Heart right ventricle (tissue), 16 donors: ENCODE results near the gene SERPINA9. TPM values are rescaled to one million over a fixed set of nuclear protein-coding genes. Genes with fewer than 3 reads are reported as not detected.

ENCODE experiments used
- ATAC-seq, 8 donors: fragments of 200-7000 bp; cut with Tn5 transposase; one replicate each; pipeline ENCODE4 v1.9.1; 2020; ENCODE audit warnings: mild to moderate bottlenecking in 8 of 8, moderate library complexity in 8 of 8, moderate number of reproducible peaks in 1 of 8
- DNase-seq, 2 donors: peaks; one replicate each; pipeline ENCODE4 v3.0.0-alpha.2; 2020
- H3K27ac ChIP-seq, 10 donors: fragments of 200-600 bp; sonication (generic) in 2 of 10; one replicate each; pipeline versions ENCODE4 v1.5.0 to v1.8.0; 2020 to 2022; ENCODE audit warnings: mild to moderate bottlenecking in 3 of 10
- H3K27me3 ChIP-seq, 7 donors: fragments of 200-600 bp; one replicate each; pipeline ENCODE4 v1.8.0; 2021 to 2022; ENCODE audit warnings: mild to moderate bottlenecking in 2 of 7
- H3K36me3 ChIP-seq, 9 donors: fragments of 200-600 bp; sonication (generic) in 1 of 9; one replicate each; pipeline versions ENCODE4 v1.5.0 to v1.8.0; 2020 to 2022; ENCODE audit warnings: mild to moderate bottlenecking in 2 of 9
- H3K4me1 ChIP-seq, 9 donors: fragments of 200-600 bp; sonication (generic) in 1 of 9; one replicate each; pipeline versions ENCODE4 v1.5.0 to v1.8.0; 2020 to 2022; ENCODE audit warnings: mild to moderate bottlenecking in 4 of 9
- H3K4me3 ChIP-seq, 10 donors: fragments of 200-600 bp; sonication (generic) in 2 of 10; one replicate each; pipeline versions ENCODE4 v1.5.0 to v1.8.0; 2020 to 2022; ENCODE audit warnings: mild to moderate bottlenecking in 7 of 10, moderate library complexity in 2 of 10
- H3K9me3 ChIP-seq, 11 donors: fragments of 200-600 bp in 10 of 11; sonication (generic) in 2 of 11; one replicate each; pipeline versions ENCODE4 v1.5.0 to v1.8.0; 2013 to 2022; ENCODE audit warnings: mild to moderate bottlenecking in 2 of 11, control low read depth in 1 of 11, moderate library complexity in 1 of 11
- CTCF ChIP-seq, 9 donors: fragments of 200-600 bp; sonication (generic) in 2 of 9; IDR thresholded peaks; one replicate each; pipeline versions ENCODE4 v1.5.0 to v1.8.0; 2021 to 2022; ENCODE audit warnings: antibody characterized with exemption in 9 of 9, mild to moderate bottlenecking in 5 of 9, moderate library complexity in 1 of 9
- WGBS, 2 donors: extraction: QIAGEN DNeasy Blood & Tissue Kit; methylation state at CpG; one replicate each; pipeline ENCODE4 v1.1.7; 2013; ENCODE audit warnings: inconsistent platforms in 1 of 2; 5-methylcytosine and 5-hydroxymethylcytosine counted together
- intact Hi-C, 10 donors: fragments of 100-400 bp; cut with DNase I; formaldehyde crosslinking; loops; one replicate each; pipeline versions ENCODE4 v1.11.1 to v1.14.2; 2022
- polyA plus RNA-seq, 2 donors: library from polyadenylated mRNA; stranded (reverse); fragments of 200-250 nt; gene quantifications; one replicate each; pipeline ENCODE4 v1.2.3, GENCODE V29; 2013
- total RNA-seq, 10 donors: library from RNA; stranded (reverse); fragmentation: NEBNext Ultra II Directional in 3 of 10; extraction: Animal tissue kit (Norgen Biotek cat#: 25700) in 3 of 10; gene quantifications; one replicate each; pipeline versions ENCODE4 v1.2.1 to v1.2.4, GENCODE V29; 2021 to 2023
- donor health status: Arrhythmogenic right ventricular cardiomyopathy.
- donor health status: ischemic (EF 13 %, LVEDD 7.1; RV severe dilation, severe dysfunction).
- donor health status: healthy with polysubstance abuse.
- donor health status: DM: no; HTN: yes; CAD: no.
- donor health status: DM: no; HTN: no; CAD: no.
- donor health status: ischemic (EF 25% LVEDD 6.9; RV normal size, moderate dysfunction).
- donor health status: ischemic (EF 25% LVEDD 5.7; RV mildly dilated, moderate dysfunction).
- donor health status: healthy.
- donor health status: DM: yes; HTN: yes; CAD: no.
- donor health status: Ischemic cardiomyopathy.
- donor health status: ischemic (EF 35%, LVEDD 5.7; RV mildly dilated, moderate dysfunction).
- donor health status: nonischemic (EF 11% LVEDD 7.7; RV severe dilation, severe dysfunction).
- donor health status: DM: yes; HTN: yes; CAD: no.
- donor health status: PGD.
- donor health status: ischemic (EF 29% LVEDD 5.4; RV normal size, mild dysfunction).
- donor health status: nonischemic (EF 23%, LVEDD 6.1; RV moderate dilation, normal function).

The SERPINA9 gene
- total and polyA plus RNA-seq, 12 donors: not detected

- ATAC-seq (no peak), DNase-seq (no peak)
- intact Hi-C loops: no loop called here
- Histone ChIP-seq H3K9me3 (peaks cover 0 to 4% (median 0%) of the 10 kb centered on the region in 11 donors), H3K27me3 (peaks cover 0 to 53% (median 19%) of the 10 kb centered on the region in 7 donors), H3K4me3 (no peak overlapping the region), H3K4me1 (no peaks in the 10 kb centered on the region), H3K27ac (no peak overlapping the region), H3K36me3 (no peaks in the 10 kb centered on the region)
- WGBS, 2 donors: 51 to 54% methylated on average over 3 of the region's 3 CpGs
- no peak for TF ChIP-seq CTCF (IDR thresholded peaks at IDR 0.05)
Measured at GRCh38 chr14:94450722-94451090, 25.3 kb downstream of the SERPINA9 start.

- no peak overlapping the region for H3K4me3 ChIP-seq
- intact Hi-C loops: no loop called here
- H3K36me3 ChIP-seq: no peaks in the 10 kb centered on the region
- no peak for TF ChIP-seq CTCF (IDR thresholded peaks at IDR 0.05)
- 74 to 77% methylated on average over 6 of the region's 6 CpGs for WGBS, 2 donors
- no peaks in the 10 kb centered on the region for H3K4me1 ChIP-seq
- peaks cover 0 to 58% (median 19%) of the 10 kb centered on the region in 7 donors for H3K27me3 ChIP-seq
- peaks cover 0 to 4% (median 0%) of the 10 kb centered on the region in 11 donors for H3K9me3 ChIP-seq
- no peak for DNase-seq
- ATAC-seq: no peak
- H3K27ac ChIP-seq: no peak overlapping the region
Measured at GRCh38 chr14:94449930-94450329, 26.1 kb downstream of the SERPINA9 start.

- 80 to 84% methylated on average over 14 of the region's 14 CpGs for WGBS, 2 donors
Measured at GRCh38 chr14:94448071-94448808, 27.8 kb downstream of the SERPINA9 start.

GRCh38 chr14:94447206-94447605, 28.8 kb downstream of the SERPINA9 start:
- 56 to 75% methylated on average over 3 of the region's 3 CpGs for WGBS, 2 donors
- H3K9me3 ChIP-seq: no peaks in the 10 kb centered on the region
- H3K27ac ChIP-seq: no peak overlapping the region
- ATAC-seq: no peak
- no peaks in the 10 kb centered on the region for H3K36me3 ChIP-seq
- H3K27me3 ChIP-seq: peaks cover 0 to 41% (median 18%) of the 10 kb centered on the region in 7 donors
- H3K4me3 ChIP-seq: no peak overlapping the region
- intact Hi-C loops: no loop called here
- no peak for TF ChIP-seq CTCF (IDR thresholded peaks at IDR 0.05)
- no peaks in the 10 kb centered on the region for H3K4me1 ChIP-seq
- DNase-seq: no peak

More at GRCh38 chr14:94448071-94448808, 27.8 kb downstream of the SERPINA9 start:
- TF ChIP-seq CTCF (IDR thresholded peaks at IDR 0.05): no peak
- no peak overlapping the region for H3K4me3 ChIP-seq
- intact Hi-C loops: no loop called here
- no peak overlapping the region for H3K27ac ChIP-seq
- no peaks in the 10 kb centered on the region for H3K36me3 ChIP-seq
- H3K9me3 ChIP-seq: no peaks in the 10 kb centered on the region
- ATAC-seq: no peak
- DNase-seq: no peak
- H3K4me1 ChIP-seq: no peaks in the 10 kb centered on the region
- peaks cover 0 to 47% (median 19%) of the 10 kb centered on the region in 7 donors for H3K27me3 ChIP-seq
